COLO668 (cell line): ENCODE data around the gene VWC2L.

Source experiments
- DNase-seq: peaks from one replicate; lab custom pipeline; 2025; ENCODE audit not compliant: unreplicated experiment; lab: John Stamatoyannopoulos, UW

Gene VWC2L

GRCh38 chr2:214533541-214533940 is 122.7 kb downstream of the VWC2L start:
- DNase-seq = no peak

- DNase-seq = no peak
Observed at GRCh38 chr2:214536625-214537024, 125.8 kb downstream of the VWC2L start.

GRCh38 chr2:214537929-214538328 is 127.1 kb downstream of the VWC2L start:
- no peak for DNase-seq

- peak; percentile 39 for DNase-seq
Observed at GRCh38 chr2:214542295-214542694, 131.4 kb downstream of the VWC2L start.

- no peak for DNase-seq
Observed at GRCh38 chr2:214542866-214543265, 132.0 kb downstream of the VWC2L start.

- peak; percentile 56 for DNase-seq
Observed at GRCh38 chr2:214543386-214543955, 132.6 kb downstream of the VWC2L start.

GRCh38 chr2:214545898-214546542 is 135.2 kb downstream of the VWC2L start:
- no peak for DNase-seq

- DNase-seq = no peak
Observed at GRCh38 chr2:214547931-214548330, 137.1 kb downstream of the VWC2L start.

- DNase-seq = no peak
Observed at GRCh38 chr2:214549946-214550345, 139.1 kb downstream of the VWC2L start.

GRCh38 chr2:214550786-214551185 is 139.9 kb downstream of the VWC2L start:
- no peak for DNase-seq

- no peak for DNase-seq
Observed at GRCh38 chr2:214557884-214558283, 147.0 kb downstream of the VWC2L start.

- no peak for DNase-seq
Observed at GRCh38 chr2:214558341-214558740, 147.5 kb downstream of the VWC2L start.

- DNase-seq = no peak
Observed at GRCh38 chr2:214560176-214560575, 149.3 kb downstream of the VWC2L start.

GRCh38 chr2:214560618-214561190 is 149.8 kb downstream of the VWC2L start:
- no peak for DNase-seq

GRCh38 chr2:214565246-214565645 is 154.4 kb downstream of the VWC2L start:
- DNase-seq = no peak

- no peak for DNase-seq
Observed at GRCh38 chr2:214566457-214566856, 155.6 kb downstream of the VWC2L start.

GRCh38 chr2:214569419-214570035 is 158.7 kb downstream of the VWC2L start:
- peak; percentile 14 for DNase-seq

- DNase-seq = no peak
Observed at GRCh38 chr2:214574084-214574781, 163.4 kb downstream of the VWC2L start.

- no peak for DNase-seq
Observed at GRCh38 chr2:214575030-214575429, 164.2 kb downstream of the VWC2L start.

GRCh38 chr2:214575465-214575864 is 164.6 kb downstream of the VWC2L start:
- DNase-seq = no peak

GRCh38 chr2:214577769-214578168 is 166.9 kb downstream of the VWC2L start:
- DNase-seq = no peak

- DNase-seq = no peak
Observed at GRCh38 chr2:214578442-214578841, 167.6 kb downstream of the VWC2L start.
